Measurements from ENCODE around the gene DCTN3. TPM values are rescaled to one million over a fixed set of nuclear protein-coding genes. Genes with fewer than 3 reads are reported as not detected.

Gene DCTN3
- total RNA-seq, 3 donors from 2014 or later, result 84.0 to 114 (median 113) TPM

DNA sequence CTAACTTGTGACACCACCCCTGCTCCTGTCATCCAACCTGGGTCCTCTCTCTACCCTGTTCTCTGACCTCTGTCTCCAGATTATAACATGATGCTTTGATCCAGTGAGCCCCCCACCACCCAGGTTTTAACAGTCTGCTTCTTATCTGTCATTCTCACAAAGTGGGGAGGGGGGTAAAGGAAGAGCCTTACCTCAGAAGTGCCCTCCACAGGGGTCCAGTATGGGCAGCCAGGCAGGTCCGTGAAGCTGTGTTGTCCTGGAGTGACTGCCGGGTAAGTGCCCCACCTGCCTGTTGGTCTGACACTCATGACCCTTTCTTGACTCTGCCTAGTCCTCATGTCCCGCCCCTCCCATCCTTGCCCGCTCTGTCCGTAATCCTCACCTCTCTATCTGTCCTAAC is 35.1 kb upstream of the DCTN3 start:
- intact Hi-C loops (cut with DNase I; ENCODE audit: low total_unique reads), result no loop called here
- Histone ChIP-seq H3K9me3 (no peaks in the 10 kb centered on the region), H3K27ac (peak overlapping the region; percentile 90 to 93), H3K36me3 (no peaks in the 10 kb centered on the region), H3K4me1 (peaks cover 11 to 34% of the 10 kb centered on the region in 2 donors), H3K27me3 (no peaks in the 10 kb centered on the region), H3K4me3 (peak overlapping the region in 1 of 3 donors; percentile 50)
- no peak for TF ChIP-seq CTCF (IDR thresholded peaks at IDR 0.05)
- no peak for TF ChIP-seq POLR2A (IDR thresholded peaks at IDR 0.05)
- no peak for TF ChIP-seq POLR2AphosphoS5 (IDR thresholded peaks at IDR 0.05)
- DNase-seq (ENCODE audit: low spot score in 2 of 2), result no peak

DNA sequence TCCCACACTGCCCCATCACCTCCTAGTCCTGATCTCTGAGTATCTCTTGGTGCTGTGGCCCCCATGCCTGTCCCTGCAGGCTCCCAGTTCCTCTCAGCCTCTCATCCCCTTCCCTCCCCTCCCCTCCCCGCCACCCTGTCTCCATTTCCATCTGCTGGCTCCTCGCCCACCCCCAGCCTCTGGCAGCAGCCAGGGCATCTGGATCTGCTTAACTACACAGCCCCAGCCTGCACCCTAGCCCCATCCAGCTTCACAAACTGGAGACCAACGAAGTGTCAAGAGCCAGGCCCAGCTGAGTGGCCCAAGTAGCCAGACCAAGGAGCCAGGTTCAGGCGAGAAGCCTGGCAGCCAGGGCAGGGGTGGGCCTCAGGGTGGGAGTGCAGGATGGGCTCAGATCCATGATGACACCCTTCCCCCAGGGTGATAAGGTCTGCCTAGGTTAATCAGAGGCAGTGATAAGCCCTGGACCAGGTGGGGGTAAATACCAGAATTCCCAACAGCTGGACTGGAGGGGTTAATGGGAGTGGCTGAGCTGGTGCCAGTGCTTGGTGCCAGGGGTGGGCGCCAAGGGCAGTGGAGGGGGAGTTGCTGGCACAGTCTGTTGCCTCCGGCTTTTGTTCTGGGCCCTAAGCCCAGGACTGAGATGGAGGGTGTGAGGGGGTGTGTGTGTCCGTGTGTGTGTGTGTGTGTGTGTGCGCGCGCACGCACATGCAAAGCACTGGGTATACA is 34.2 kb upstream of the DCTN3 start:
- Histone ChIP-seq H3K36me3 (no peaks in the 10 kb centered on the region), H3K4me3 (peak overlapping the region; percentile 4 to 50 (median 17)), H3K27ac (peak overlapping the region; percentile 90 to 93), H3K4me1 (peaks cover 11 to 34% of the 10 kb centered on the region in 2 donors), H3K27me3 (no peaks in the 10 kb centered on the region), H3K9me3 (no peaks in the 10 kb centered on the region)
- DNase-seq (ENCODE audit: low spot score in 2 of 2), result peak; percentile 65 to 68
- intact Hi-C loops (cut with DNase I; ENCODE audit: low total_unique reads), result no loop called here
- TF ChIP-seq CTCF (IDR thresholded peaks at IDR 0.05) (no peak), POLR2AphosphoS5 (IDR thresholded peaks at IDR 0.05) (peak in 1 of 3 donors; percentile 70)

DNA sequence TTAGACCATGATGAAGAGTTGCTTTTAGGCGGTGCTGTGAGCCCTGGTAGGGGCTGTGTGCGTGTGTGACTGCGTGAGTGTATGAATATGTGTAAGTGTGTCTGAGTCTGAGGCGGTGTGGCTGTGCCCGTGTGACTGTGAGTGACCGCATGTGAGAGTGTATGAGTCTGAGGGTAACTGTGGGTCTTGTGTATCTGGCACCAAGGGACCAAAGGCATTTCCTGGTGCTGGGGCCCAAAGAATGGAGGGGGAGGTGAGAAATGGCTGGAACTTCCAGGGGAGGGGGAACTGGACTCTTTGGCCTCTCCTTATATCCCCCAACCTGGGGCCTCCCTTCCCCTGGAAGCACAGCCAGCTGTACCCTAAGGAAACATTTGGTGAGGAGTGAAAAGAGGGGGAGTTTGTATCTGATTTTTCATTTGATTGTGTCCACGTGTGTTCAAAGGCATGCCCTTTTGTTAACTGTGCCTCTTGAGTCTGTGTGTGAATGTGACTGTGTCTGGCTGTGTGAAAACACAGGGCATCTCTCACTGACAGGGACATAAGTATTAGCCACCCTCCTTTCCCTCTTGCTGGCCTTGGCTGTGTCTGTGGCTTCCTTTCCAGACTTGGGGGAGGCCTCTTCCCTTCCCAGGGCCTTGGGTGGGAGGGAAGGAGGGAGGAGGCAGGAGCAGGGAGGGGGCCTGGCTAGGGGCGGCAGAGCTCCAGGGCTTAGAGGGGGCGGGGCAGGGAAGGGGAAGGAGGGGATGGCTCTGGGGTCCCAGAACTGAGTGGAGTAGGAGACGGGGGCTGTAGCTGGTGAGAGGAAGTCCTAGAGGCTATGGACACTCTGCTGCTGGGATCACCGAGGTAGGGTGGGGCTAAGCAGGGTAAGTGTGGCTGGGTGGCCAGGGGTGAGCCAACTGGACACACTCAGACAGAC is 33.1 kb upstream of the DCTN3 start:
- intact Hi-C loops (cut with DNase I; ENCODE audit: low total_unique reads), result no loop called here
- Histone ChIP-seq H3K4me3 (peak overlapping the region; percentile 42 to 69 (median 50)), H3K36me3 (no peaks in the 10 kb centered on the region), H3K9me3 (no peaks in the 10 kb centered on the region), H3K4me1 (peaks cover 11 to 34% of the 10 kb centered on the region in 2 donors), H3K27ac (peak overlapping the region; percentile 90 to 93), H3K27me3 (no peaks in the 10 kb centered on the region)
- DNase-seq (ENCODE audit: low spot score in 2 of 2), result no peak
- TF ChIP-seq POLR2A (IDR thresholded peaks at IDR 0.05) (no peak), POLR2AphosphoS5 (IDR thresholded peaks at IDR 0.05) (no peak), CTCF (IDR thresholded peaks at IDR 0.05) (no peak)

GRCh38 chr9:34652602-34653000 is 32.3 kb upstream of the DCTN3 start:
- H3K9me3 ChIP-seq, result no peaks in the 10 kb centered on the region
- H3K27ac ChIP-seq, result peak overlapping the region; percentile 90 to 93
- intact Hi-C loops (cut with DNase I; ENCODE audit: low total_unique reads), result no loop called here
- DNase-seq (ENCODE audit: low spot score in 2 of 2), result no peak
- TF ChIP-seq POLR2A (IDR thresholded peaks at IDR 0.05), result no peak
- TF ChIP-seq POLR2AphosphoS5 (IDR thresholded peaks at IDR 0.05), result no peak
- TF ChIP-seq CTCF (IDR thresholded peaks at IDR 0.05), result no peak
- no peaks in the 10 kb centered on the region for H3K27me3 ChIP-seq
- H3K4me3 ChIP-seq, result peak overlapping the region; percentile 42 to 69 (median 50)
- H3K36me3 ChIP-seq, result no peaks in the 10 kb centered on the region
- H3K4me1 ChIP-seq, result peaks cover 11 to 42% of the 10 kb centered on the region in 2 donors
